Neural progenitor cell (in vitro differentiated cells): ENCODE data around the gene ERC1. TPM values are rescaled to one million over a fixed set of nuclear protein-coding genes. Genes with fewer than 3 reads are reported as not detected.

Experiments
- DNase-seq: peaks from one replicate; pipeline ENCODE4 v3.0.0-alpha.2; 2016; ENCODE audit warnings: low spot score
- H2AFZ ChIP-seq: fragments of 200-600 bp; sonication (generic); replicated peaks from 2 replicates; pipeline ENCODE4 v1.6.1; 2016; ENCODE audit warnings: antibody characterized with exemption
- H3F3A ChIP-seq: fragments of 200-600 bp; sonication (generic); 2 replicates; pipeline ENCODE4 v1.6.1; 2016; ENCODE audit warnings: antibody characterized with exemption, low read depth
- H3K27ac ChIP-seq: fragments of 200-600 bp; sonication (generic); 2 replicates; pipeline ENCODE4 v1.5.1; 2016; ENCODE audit warnings: mild to moderate bottlenecking
- H3K27me3 ChIP-seq: fragments of 200-600 bp; sonication (generic); 2 replicates; pipeline ENCODE4 v1.6.1; 2016; ENCODE audit warnings: mild to moderate bottlenecking, moderate library complexity
- H3K36me3 ChIP-seq: fragments of 200-600 bp; sonication (generic); 2 replicates; pipeline ENCODE4 v1.5.1; 2016
- H3K4me1 ChIP-seq: fragments of 200-600 bp; sonication (generic); 2 replicates; pipeline ENCODE4 v1.6.1; 2016; ENCODE audit warnings: mixed run types
- H3K4me2 ChIP-seq: fragments of 200-600 bp; sonication (generic); 2 replicates; pipeline ENCODE4 v1.6.1; 2016
- H3K4me3 ChIP-seq: fragments of 200-600 bp; sonication (generic); 2 replicates; pipeline ENCODE4 v1.5.1; 2016
- H3K79me2 ChIP-seq: fragments of 200-600 bp; sonication (generic); 2 replicates; pipeline ENCODE4 v1.6.1; 2016; ENCODE audit warnings: low read depth
- H3K9ac ChIP-seq: fragments of 200-600 bp; sonication (generic); 2 replicates; pipeline ENCODE4 v1.6.1; 2016
- H3K9me3 ChIP-seq: fragments of 200-600 bp; sonication (generic); 2 replicates; pipeline ENCODE4 v1.5.1; 2016; ENCODE audit warnings: low read depth
- H4K20me1 ChIP-seq: fragments of 200-600 bp; sonication (generic); 2 replicates; pipeline ENCODE4 v1.6.1; 2016; ENCODE audit warnings: low read depth
- H3K27ac Mint-ChIP-seq: 3 replicates; pipeline ENCODE4 v1.8.0; 2021; ENCODE audit warnings: mixed read lengths
- H3K27me3 Mint-ChIP-seq: 2 replicates; pipeline ENCODE4 v1.8.0; 2022; ENCODE audit warnings: low read depth, mild to moderate bottlenecking, inconsistent platforms, moderate library complexity, mixed read lengths; ENCODE audit not compliant: insufficient read depth
- H3K36me3 Mint-ChIP-seq: 3 replicates; pipeline ENCODE4 v1.8.0; 2021; ENCODE audit warnings: mixed read lengths
- H3K4me1 Mint-ChIP-seq: 3 replicates; pipeline ENCODE4 v1.8.0; 2021; ENCODE audit warnings: mixed read lengths
- H3K4me3 Mint-ChIP-seq: 3 replicates; pipeline ENCODE4 v1.8.0; 2021; ENCODE audit warnings: mild to moderate bottlenecking, moderate library complexity, mixed read lengths
- H3K9me3 Mint-ChIP-seq: 3 replicates; pipeline ENCODE4 v1.8.0; 2020; ENCODE audit warnings: mixed read lengths
- CTCF ChIP-seq: fragments of 200-600 bp; sonication (generic); IDR thresholded peaks from 2 replicates; pipeline ENCODE4 v1.5.1; 2017; ENCODE audit warnings: antibody characterized with exemption, mild to moderate bottlenecking
- EZH2 ChIP-seq: fragments of 200-600 bp; sonication (generic); IDR thresholded peaks from 2 replicates; pipeline ENCODE4 v1.6.1; 2017; ENCODE audit warnings: antibody characterized with exemption, mild to moderate bottlenecking, moderate library complexity
- EZH2phosphoT487 ChIP-seq: fragments of 200-600 bp; sonication (generic); IDR thresholded peaks from 2 replicates; pipeline ENCODE4 v1.6.1; 2017; ENCODE audit warnings: antibody characterized with exemption
- total RNA-seq: library from RNA; depleted of rRNA; stranded (reverse); fragments of >200 nt; gene quantifications from 2 replicates; pipeline ENCODE4 v1.2.3, GENCODE V29; 2015; ENCODE audit warnings: low replicate concordance

ERC1 gene
- total RNA-seq, 1 donor from 2014 or later = 27.5 TPM

GRCh38 chr12:1346126-1346525 is 355.1 kb downstream of the ERC1 start:
- Histone ChIP-seq H4K20me1 (no peaks in the 10 kb centered on the region), H3K9me3 (no peaks in the 10 kb centered on the region), H3K4me3 (no peak overlapping the region), H3K4me2 (no peak overlapping the region), H2AFZ (no peak overlapping the region), H3F3A (no peaks in the 10 kb centered on the region), H3K27me3 (no peaks in the 10 kb centered on the region), H3K9ac (no peak overlapping the region), H3K79me2 (no peaks in the 10 kb centered on the region), H3K27ac (no peak overlapping the region), H3K4me1 (peaks cover 11% of the 10 kb centered on the region), H3K36me3 (no peaks in the 10 kb centered on the region)
- no peak for TF ChIP-seq EZH2phosphoT487
- TF ChIP-seq EZH2 = no peak
- TF ChIP-seq CTCF = no peak
- peaks cover 15% of the 10 kb centered on the region for H3K36me3 Mint-ChIP-seq
- H3K4me3 Mint-ChIP-seq = no peak overlapping the region
- no peaks in the 10 kb centered on the region for H3K27me3 Mint-ChIP-seq
- no peak overlapping the region for H3K27ac Mint-ChIP-seq
- no peak for DNase-seq
- H3K4me1 Mint-ChIP-seq = peaks cover 14% of the 10 kb centered on the region
- no peaks in the 10 kb centered on the region for H3K9me3 Mint-ChIP-seq

GRCh38 chr12:1347294-1347693 is 356.3 kb downstream of the ERC1 start:
- H3F3A ChIP-seq = no peaks in the 10 kb centered on the region
- no peak overlapping the region for H3K4me2 ChIP-seq
- no peaks in the 10 kb centered on the region for H3K27me3 ChIP-seq
- no peak overlapping the region for H3K4me3 ChIP-seq
- H3K4me3 Mint-ChIP-seq = no peak overlapping the region
- no peaks in the 10 kb centered on the region for H4K20me1 ChIP-seq
- H3K4me1 ChIP-seq = peaks cover 11% of the 10 kb centered on the region
- H3K4me1 Mint-ChIP-seq = peaks cover 17% of the 10 kb centered on the region
- no peaks in the 10 kb centered on the region for H3K27me3 Mint-ChIP-seq
- H3K79me2 ChIP-seq = no peaks in the 10 kb centered on the region
- no peaks in the 10 kb centered on the region for H3K9me3 ChIP-seq
- no peak overlapping the region for H3K27ac Mint-ChIP-seq
- no peaks in the 10 kb centered on the region for H3K36me3 ChIP-seq
- no peaks in the 10 kb centered on the region for H3K9me3 Mint-ChIP-seq
- H3K27ac ChIP-seq = no peak overlapping the region
- H3K9ac ChIP-seq = no peak overlapping the region
- peaks cover 12% of the 10 kb centered on the region for H3K36me3 Mint-ChIP-seq
- no peak overlapping the region for H2AFZ ChIP-seq
- DNase-seq = no peak
- no peak for TF ChIP-seq EZH2phosphoT487

- H4K20me1 ChIP-seq = no peaks in the 10 kb centered on the region
- no peaks in the 10 kb centered on the region for H3K27me3 ChIP-seq
- H3K4me3 ChIP-seq = no peak overlapping the region
- H3K4me2 ChIP-seq = no peak overlapping the region
- H3K4me1 ChIP-seq = peaks cover 11% of the 10 kb centered on the region
- Mint-ChIP-seq H3K27ac (no peak overlapping the region), H3K4me3 (no peak overlapping the region), H3K36me3 (peaks cover 12% of the 10 kb centered on the region), H3K4me1 (peaks cover 17% of the 10 kb centered on the region), H3K27me3 (no peaks in the 10 kb centered on the region), H3K9me3 (no peaks in the 10 kb centered on the region)
- no peak for DNase-seq
- H3K27ac ChIP-seq = no peak overlapping the region
- H3F3A ChIP-seq = no peaks in the 10 kb centered on the region
- H3K9ac ChIP-seq = no peak overlapping the region
- H3K36me3 ChIP-seq = no peaks in the 10 kb centered on the region
- TF ChIP-seq CTCF = no peak
- no peaks in the 10 kb centered on the region for H3K9me3 ChIP-seq
- no peak overlapping the region for H2AFZ ChIP-seq
- H3K79me2 ChIP-seq = no peaks in the 10 kb centered on the region
These were observed 357.6 kb downstream of the ERC1 start for GRCh38 chr12:1348606-1349005.

GRCh38 chr12:1350055-1350933 is 359.3 kb downstream of the ERC1 start:
- H3K27ac ChIP-seq = no peak overlapping the region
- peaks cover 12% of the 10 kb centered on the region for H3K36me3 Mint-ChIP-seq
- H3K4me1 ChIP-seq = peaks cover 11% of the 10 kb centered on the region
- H3K4me1 Mint-ChIP-seq = peaks cover 17% of the 10 kb centered on the region
- H3K9ac ChIP-seq = no peak overlapping the region
- no peaks in the 10 kb centered on the region for H3K36me3 ChIP-seq
- no peaks in the 10 kb centered on the region for H3K27me3 Mint-ChIP-seq
- no peaks in the 10 kb centered on the region for H3K9me3 Mint-ChIP-seq
- no peaks in the 10 kb centered on the region for H3F3A ChIP-seq
- no peak overlapping the region for H3K27ac Mint-ChIP-seq
- H3K9me3 ChIP-seq = no peaks in the 10 kb centered on the region
- no peaks in the 10 kb centered on the region for H3K79me2 ChIP-seq
- no peak overlapping the region for H3K4me3 ChIP-seq
- no peak for TF ChIP-seq EZH2
- no peak for TF ChIP-seq EZH2phosphoT487
- TF ChIP-seq CTCF = no peak
- H2AFZ ChIP-seq = no peak overlapping the region
- H4K20me1 ChIP-seq = no peaks in the 10 kb centered on the region
- no peak overlapping the region for H3K4me2 ChIP-seq
- DNase-seq = no peak
- no peak overlapping the region for H3K4me3 Mint-ChIP-seq
- H3K27me3 ChIP-seq = no peaks in the 10 kb centered on the region
